TTC549 (cell line): ENCODE results near the gene BICRAL.
"Not testable (repeated sequence)": the region's sequence is repeated elsewhere in the genome, so short reads cannot be mapped to it uniquely, and the experiment has no call there.

Experiments used
- FAIRE-seq: peaks from 2 replicates; lab custom pipeline; 2012; peaks lifted over from hg19 to GRCh38; lab: Jason Lieb, UNC

The BICRAL gene, protein sequence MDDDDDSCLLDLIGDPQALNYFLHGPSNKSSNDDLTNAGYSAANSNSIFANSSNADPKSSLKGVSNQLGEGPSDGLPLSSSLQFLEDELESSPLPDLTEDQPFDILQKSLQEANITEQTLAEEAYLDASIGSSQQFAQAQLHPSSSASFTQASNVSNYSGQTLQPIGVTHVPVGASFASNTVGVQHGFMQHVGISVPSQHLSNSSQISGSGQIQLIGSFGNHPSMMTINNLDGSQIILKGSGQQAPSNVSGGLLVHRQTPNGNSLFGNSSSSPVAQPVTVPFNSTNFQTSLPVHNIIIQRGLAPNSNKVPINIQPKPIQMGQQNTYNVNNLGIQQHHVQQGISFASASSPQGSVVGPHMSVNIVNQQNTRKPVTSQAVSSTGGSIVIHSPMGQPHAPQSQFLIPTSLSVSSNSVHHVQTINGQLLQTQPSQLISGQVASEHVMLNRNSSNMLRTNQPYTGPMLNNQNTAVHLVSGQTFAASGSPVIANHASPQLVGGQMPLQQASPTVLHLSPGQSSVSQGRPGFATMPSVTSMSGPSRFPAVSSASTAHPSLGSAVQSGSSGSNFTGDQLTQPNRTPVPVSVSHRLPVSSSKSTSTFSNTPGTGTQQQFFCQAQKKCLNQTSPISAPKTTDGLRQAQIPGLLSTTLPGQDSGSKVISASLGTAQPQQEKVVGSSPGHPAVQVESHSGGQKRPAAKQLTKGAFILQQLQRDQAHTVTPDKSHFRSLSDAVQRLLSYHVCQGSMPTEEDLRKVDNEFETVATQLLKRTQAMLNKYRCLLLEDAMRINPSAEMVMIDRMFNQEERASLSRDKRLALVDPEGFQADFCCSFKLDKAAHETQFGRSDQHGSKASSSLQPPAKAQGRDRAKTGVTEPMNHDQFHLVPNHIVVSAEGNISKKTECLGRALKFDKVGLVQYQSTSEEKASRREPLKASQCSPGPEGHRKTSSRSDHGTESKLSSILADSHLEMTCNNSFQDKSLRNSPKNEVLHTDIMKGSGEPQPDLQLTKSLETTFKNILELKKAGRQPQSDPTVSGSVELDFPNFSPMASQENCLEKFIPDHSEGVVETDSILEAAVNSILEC

DNA sequence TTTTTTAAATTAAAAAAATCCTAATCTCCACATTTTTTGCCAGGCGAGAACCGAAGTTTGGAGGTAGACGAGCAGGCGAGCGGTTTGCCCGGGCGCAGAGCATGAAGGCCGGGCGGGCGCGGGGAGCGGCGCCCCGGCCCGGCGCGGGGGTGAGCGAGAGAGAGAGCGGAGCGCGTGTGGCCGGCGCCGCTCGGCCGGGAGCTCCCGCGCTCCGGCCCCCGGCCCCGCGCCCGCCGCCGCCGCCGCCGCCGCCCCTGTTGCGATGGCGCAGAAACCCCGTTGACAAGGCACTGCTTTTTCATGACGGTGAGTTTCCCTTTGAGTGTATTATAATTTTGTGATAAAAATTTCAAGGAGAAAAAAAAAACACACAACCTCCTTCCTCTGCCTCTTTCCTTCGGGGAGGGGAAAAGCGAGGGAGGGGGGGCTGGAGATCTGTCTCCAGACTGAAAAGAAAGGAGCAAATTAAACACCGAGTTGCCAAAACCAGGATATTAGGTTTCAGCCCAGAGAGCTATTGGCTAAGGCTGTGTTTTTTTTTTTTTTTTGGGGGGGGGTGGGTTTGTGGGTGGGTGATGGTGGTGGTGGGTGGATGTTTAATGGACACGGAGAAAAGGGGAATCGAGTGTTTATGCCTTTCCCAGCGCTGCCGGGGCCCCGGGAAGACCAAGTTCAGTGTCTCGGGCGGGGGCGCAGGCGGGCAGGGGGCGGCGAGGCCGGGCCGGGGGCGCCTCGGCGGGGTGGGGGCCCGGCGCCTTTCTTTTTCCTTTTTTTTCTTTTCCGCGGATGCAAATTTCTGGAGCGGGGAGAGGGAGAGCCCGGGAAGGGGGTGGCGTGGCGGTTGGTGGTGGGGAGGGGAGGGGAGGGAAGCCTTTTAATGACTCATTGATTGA is at the start of gene BICRAL:
Gene BICRAL, plus strand, starts transcription at position 257 of the 893 bp plus-strand sequence. CDS start 39,971 bp downstream, outside the sequence.
- no peak for FAIRE-seq

DNA sequence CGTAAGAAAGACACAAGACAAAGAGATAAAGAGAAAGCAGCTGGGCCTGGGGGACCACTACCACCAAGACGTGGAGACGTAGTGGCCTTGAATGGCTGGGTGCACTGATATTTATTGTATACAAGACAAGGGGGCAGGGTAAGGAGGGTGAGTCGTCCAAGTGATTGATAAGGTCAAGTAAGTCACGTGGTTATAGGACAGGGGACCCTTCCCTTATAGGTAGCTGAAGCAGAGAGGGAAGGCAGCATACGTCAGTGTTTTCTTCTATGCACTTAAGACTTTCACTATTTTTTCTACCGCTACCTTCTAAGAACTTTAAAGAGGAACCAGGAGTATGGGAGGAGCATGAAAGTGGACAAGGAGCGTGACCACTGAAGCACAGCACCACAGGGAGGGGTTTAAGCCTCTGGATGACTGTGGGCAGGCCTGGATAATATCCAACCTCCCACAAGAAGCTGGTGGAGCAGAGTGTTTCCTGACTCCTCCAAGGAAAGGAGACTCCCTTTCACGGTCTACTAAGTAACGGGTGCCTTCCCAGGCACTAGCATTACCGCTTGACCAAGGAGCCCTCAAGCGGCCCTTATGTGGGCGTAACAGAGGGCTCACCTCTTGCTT is 47.9 kb upstream of the BICRAL start:
- not testable (repeated sequence) for FAIRE-seq

GRCh38 chr6:42735976-42736375 is 45.9 kb upstream of the BICRAL start:
- no peak for FAIRE-seq

DNA sequence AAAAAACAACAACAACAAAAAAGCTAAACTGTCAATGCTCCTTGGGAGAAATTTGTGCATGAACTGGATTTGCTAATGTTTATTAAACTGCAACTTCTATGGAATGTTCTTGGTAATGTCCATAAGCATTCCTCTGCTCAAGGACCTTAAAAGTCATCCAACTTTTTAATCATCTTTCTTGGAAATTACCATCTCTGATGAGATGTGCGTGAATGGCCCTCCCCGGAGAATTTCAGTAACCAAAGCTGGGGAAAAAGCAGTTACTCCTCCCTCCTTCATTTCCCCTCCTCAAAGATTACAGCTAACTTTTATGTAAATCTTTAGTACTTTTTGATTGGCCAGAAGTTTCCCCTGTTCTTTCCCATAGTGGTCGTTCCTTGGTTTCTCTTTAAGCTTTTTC is 41.1 kb upstream of the BICRAL start:
- no peak for FAIRE-seq

DNA sequence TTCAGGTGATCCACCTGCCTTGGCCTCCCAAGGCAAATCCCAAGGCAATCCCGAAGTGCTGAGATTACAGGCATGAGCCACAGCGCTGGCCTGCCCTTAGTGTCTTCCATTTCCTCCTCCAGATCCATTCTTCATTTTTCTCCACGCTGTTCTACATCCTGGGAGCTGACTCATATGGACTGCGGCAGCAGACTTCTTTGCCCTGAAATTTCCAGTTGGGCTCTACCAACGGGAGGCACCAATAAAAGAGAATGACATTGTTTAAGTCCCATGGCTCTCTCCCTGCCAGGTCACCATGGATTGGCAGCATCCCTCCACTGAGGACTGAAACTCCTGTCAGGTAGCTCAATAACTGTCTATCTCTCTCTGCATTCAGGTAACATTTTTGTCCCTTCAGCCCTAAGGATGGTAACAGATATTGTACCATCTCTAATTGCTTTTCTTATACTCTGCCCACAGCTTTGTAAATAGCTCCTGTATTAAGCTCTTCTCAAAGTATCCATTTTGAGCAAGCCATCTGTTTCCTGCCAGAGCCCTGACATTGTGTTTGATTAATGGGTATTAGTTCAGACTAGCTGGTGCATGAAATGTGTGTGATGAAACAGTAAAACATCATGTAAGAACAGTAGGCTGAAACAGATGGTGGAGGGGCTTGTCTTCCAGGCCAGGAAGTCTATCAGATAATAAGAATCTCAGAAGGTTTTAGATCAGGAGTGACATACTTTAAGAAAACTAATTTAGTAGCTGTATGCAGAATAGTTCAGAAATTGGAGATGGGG is 39.5 kb upstream of the BICRAL start:
- FAIRE-seq, result no peak

- no peak for FAIRE-seq
Measured at GRCh38 chr6:42744351-42744893, 37.4 kb upstream of the BICRAL start.

GRCh38 chr6:42745083-42745639 is 36.7 kb upstream of the BICRAL start:
- no peak for FAIRE-seq

DNA sequence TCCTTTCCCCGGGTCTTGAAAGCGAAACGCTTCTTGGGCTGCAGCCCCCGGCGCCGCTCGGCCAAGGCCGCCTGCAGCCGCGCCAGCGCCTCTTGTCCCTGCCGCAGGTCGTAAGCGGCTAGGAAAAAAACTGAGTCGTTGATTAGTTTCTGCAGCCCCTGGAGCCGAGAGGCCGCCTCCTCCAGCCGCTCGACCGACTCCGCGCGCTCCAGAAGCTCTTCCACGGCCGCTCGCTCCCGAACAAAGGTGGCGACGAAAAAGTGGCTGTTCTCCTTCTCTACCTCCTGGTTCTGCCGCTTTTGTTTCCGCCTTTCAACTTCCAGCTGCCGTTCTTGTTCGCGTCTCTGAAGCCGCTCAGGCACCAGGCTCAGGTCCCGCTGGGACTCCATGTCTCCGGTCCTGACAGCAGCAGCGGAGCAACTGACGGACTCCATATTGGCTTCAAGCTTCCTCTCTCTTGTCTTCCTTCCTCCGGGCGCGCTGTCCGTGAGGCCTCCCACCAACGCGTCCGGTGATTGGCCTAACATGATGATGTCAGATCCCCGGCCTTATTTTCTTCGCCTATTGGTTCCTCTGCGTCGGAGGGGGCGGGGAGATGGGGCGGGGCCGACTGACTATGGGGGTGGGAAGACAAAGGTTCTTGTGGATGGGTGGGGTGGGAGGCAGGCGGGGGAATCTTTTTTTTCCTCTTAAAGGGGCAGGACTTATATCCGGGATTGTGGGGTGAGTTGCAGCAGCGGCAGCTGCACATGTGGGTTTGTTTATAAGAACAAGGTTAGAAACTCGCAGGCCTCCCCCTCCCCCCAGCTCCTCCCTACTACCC is 36.0 kb upstream of the BICRAL start, which contains the start of gene TBCC:
Gene TBCC, minus strand, starts transcription at position 464 of the 823 bp plus-strand sequence. Its CDS starts 30 bp downstream, at position 434.
- no peak for FAIRE-seq

DNA sequence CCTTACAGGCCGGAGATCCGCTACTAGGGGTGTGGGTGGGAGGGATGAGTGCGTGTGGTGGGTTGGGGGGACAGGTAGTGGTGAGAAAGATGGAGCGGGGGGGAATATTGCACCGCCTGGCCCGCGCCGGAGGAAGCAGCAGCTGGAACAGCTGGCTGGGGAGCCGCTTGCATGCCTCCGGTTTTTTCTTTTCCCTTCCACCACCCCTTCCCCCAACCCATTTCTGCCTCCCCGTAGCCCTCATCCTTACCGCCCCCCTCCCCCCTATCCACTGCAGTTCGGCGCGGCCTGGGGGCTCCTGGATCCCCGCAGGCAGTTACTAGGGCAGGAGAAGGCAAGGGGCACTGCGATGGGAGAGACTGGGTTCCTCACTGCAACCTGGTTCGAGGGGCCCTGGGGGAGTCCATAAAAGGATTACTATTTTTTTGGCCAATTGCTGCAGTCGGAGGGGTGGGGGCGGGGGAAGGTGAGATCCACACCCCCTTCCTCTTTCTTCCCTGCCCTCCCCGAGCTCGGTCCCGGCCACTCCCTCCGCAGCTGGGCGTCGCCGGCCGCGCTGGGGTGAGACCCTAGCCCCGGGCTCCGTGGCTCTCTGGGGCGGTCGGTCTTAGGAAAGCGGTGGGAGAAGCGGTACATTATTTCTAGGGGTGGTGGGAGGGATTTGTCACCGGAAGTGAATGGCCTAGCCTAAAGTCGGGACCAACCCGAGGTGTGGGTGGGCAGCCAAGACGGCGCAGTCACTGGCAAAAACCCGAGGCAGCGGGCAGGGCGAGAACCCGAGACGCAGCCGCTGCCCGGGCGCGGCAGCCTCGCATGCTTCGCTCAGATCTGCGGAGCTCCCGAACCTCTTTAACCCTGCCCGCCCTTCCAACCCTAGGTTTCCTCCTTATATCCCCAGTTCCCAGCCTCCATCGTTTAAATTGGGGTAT is 35.1 kb upstream of the BICRAL start:
- peak; percentile 63 for FAIRE-seq

DNA sequence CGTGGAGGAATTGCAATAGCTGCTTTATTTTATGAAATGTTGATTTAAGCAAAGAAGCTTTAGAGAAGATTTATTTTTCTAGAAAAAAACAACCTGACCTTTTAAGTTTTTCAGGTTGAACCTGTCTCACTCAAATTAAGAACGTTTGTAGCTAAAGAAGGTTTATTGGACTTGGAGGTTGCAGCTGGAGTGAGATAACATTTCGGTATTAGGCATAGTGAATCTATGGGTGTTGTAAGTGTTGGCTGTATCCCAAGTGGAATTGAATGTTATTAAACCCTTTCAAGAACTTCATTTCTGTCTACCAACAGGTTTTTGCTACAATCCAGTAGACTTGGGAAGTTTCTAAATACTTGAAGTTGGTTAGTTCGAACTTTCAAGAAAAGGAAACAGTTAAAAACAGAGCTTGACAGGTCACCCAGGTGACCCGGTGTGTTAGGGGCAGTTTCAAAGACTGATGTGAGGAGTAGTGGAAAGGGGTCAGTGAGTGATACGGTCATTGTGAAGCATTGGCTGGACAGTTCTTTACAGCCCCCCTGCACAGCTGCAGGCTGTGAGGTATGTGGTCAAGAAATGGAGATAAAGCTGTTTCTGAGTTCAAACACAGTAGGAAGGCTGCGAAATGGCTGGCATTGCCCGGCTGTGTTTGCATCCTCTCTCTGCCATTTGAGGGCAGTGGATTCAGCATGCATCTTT is 33.5 kb upstream of the BICRAL start:
- FAIRE-seq, result no peak

DNA sequence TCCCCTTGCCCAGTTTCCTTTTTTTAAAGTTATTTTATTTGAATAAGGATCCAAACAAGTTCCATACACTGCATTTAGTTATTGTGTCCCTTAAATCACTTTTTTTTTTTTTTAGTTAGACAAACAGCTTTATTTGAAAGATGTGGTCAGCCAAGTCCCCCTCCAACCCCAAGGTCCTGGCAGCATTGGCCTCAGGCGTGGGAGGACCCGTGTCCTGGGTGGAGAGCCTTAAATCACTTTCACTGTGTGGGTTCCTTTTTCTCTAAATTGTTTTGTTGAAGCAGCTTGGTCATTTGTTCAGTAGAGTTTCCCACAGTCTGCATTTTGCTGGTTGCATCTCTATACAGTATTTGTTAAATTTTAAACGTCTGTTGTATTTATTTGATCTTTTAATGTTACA is 30.8 kb upstream of the BICRAL start:
- no peak for FAIRE-seq

DNA sequence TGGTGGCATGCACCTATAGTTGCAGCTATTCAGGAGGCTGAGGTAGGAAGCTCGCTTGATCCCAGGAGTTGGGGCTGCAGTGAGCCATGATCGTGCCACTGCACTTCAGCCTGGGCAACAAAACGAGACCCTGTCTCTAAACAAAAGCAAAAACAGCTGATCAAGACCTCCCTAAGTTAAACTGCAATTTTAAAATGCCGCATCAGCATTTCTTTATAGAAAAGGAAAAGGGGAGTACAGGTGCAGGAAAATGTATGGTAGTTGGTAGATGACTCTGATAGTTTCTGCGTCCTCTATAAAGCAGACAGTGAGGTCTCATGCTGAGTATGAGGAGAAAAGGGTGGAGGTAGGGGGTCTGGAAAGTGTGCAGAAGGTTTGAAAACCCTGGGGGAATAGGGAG is 27.1 kb upstream of the BICRAL start:
- no peak for FAIRE-seq

DNA sequence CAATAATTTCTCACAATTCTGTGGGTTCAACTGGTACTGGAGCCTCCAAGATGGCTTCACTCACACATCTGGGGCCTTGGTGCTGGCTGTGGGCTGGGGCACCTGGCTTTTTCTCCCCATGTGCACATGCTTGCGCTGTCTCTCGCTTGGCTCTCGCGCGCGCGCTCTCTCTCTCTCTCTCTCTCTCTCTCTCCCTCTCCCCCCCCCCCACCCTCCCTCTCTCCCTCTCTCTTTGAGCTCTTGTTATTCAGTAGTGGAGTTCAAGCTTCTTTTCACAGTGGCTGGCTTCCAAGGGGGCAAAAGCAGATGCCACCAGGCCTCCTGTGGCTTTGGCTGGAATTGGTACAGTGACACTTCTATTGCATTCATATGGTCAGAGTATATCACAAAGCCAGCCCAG is 25.1 kb upstream of the BICRAL start:
- no peak for FAIRE-seq

GRCh38 chr6:42758756-42759430 is 23.0 kb upstream of the BICRAL start:
- no peak for FAIRE-seq

GRCh38 chr6:42761287-42762067 is 20.4 kb upstream of the BICRAL start:
- FAIRE-seq, result no peak

GRCh38 chr6:42762426-42762859 is 19.4 kb upstream of the BICRAL start:
- no peak for FAIRE-seq
